ENCODE data around the gene CHCHD6.

GRCh38 chr3:126916546-126916945, 212.5 kb downstream of the CHCHD6 start:
- TF ChIP-seq, protein P1, sequence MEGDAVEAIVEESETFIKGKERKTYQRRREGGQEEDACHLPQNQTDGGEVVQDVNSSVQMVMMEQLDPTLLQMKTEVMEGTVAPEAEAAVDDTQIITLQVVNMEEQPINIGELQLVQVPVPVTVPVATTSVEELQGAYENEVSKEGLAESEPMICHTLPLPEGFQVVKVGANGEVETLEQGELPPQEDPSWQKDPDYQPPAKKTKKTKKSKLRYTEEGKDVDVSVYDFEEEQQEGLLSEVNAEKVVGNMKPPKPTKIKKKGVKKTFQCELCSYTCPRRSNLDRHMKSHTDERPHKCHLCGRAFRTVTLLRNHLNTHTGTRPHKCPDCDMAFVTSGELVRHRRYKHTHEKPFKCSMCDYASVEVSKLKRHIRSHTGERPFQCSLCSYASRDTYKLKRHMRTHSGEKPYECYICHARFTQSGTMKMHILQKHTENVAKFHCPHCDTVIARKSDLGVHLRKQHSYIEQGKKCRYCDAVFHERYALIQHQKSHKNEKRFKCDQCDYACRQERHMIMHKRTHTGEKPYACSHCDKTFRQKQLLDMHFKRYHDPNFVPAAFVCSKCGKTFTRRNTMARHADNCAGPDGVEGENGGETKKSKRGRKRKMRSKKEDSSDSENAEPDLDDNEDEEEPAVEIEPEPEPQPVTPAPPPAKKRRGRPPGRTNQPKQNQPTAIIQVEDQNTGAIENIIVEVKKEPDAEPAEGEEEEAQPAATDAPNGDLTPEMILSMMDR (IDR thresholded peaks at IDR 0.05), result no peak
- TF ChIP-seq POLR2A (IDR thresholded peaks at IDR 0.05), result no peak

Data from adrenal gland (tissue), 5 donors.